Measurements from ENCODE around the gene THSD7B. TPM values are rescaled to one million over a fixed set of nuclear protein-coding genes. Genes with fewer than 3 reads are reported as not detected.

Gene THSD7B
- total and polyA plus RNA-seq, 9 of the 15 experiments (the other 6 are each of a cell fraction or from before 2014, with no cell fraction given) = not detected

GRCh38 chr2:136818839-136819238 lies 53.5 kb downstream of the THSD7B start (continued):
- no peak for TF ChIP-seq SRSF3 (IDR thresholded peaks at IDR 0.05; ENCODE audit: insufficient read depth, low read length)
- TF ChIP-seq CHD7 (IDR thresholded peaks at IDR 0.05; ENCODE audit: low read depth, low read length) = no peak

Data from K562 (cell line).